ENCODE measurements around the gene ZFC3H1.
A peak's percentile ranks its signal among the peaks of the same experiment; 100 is the strongest.

Gene ZFC3H1

GRCh38 chr12:71664411-71665089 is 902 bp upstream of the ZFC3H1 start:
- Histone ChIP-seq H3K4me3 (IDR thresholded peaks at IDR 0.05; ENCODE audit: insufficient read depth, low read depth, low read length) (peak overlapping the region; percentile 49), H3K4me2 (peak overlapping the region; percentile 97), H3K27me3 (ENCODE audit: insufficient read depth, low read depth) (no peaks in the 10 kb centered on the region), H3K4me1 (ENCODE audit: low read depth, poor library complexity, severe bottlenecking) (peaks cover 29% of the 10 kb centered on the region), H3K36me3 (ENCODE audit: insufficient read depth) (peaks cover 2% of the 10 kb centered on the region; the same call in 1 of the 2 replicates), H3K9ac (peak overlapping the region; percentile 85), H4K20me1 (ENCODE audit: insufficient read depth) (peaks cover 12% of the 10 kb centered on the region; the same call in 1 of the 2 replicates), H3K79me2 (ENCODE audit: insufficient read depth, low read depth) (peaks cover 63% of the 10 kb centered on the region), H2AFZ (ENCODE audit: low read depth) (peak overlapping the region; percentile 77), H3K27ac (peak overlapping the region; percentile 87)
- TF ChIP-seq, protein P1, sequence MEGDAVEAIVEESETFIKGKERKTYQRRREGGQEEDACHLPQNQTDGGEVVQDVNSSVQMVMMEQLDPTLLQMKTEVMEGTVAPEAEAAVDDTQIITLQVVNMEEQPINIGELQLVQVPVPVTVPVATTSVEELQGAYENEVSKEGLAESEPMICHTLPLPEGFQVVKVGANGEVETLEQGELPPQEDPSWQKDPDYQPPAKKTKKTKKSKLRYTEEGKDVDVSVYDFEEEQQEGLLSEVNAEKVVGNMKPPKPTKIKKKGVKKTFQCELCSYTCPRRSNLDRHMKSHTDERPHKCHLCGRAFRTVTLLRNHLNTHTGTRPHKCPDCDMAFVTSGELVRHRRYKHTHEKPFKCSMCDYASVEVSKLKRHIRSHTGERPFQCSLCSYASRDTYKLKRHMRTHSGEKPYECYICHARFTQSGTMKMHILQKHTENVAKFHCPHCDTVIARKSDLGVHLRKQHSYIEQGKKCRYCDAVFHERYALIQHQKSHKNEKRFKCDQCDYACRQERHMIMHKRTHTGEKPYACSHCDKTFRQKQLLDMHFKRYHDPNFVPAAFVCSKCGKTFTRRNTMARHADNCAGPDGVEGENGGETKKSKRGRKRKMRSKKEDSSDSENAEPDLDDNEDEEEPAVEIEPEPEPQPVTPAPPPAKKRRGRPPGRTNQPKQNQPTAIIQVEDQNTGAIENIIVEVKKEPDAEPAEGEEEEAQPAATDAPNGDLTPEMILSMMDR (conservative IDR thresholded peaks at IDR 0.05; ENCODE audit: low read depth, low read length) = no peak

- Histone ChIP-seq H3K4me3 (IDR thresholded peaks at IDR 0.05; ENCODE audit: insufficient read depth, low read depth, low read length) (no peak overlapping the region), H3K27me3 (ENCODE audit: insufficient read depth, low read depth) (no peaks in the 10 kb centered on the region), H3K4me2 (peak overlapping the region; percentile 94), H4K20me1 (ENCODE audit: insufficient read depth) (peaks cover 12% of the 10 kb centered on the region; the same call in 1 of the 2 replicates), H3K79me2 (ENCODE audit: insufficient read depth, low read depth) (peaks cover 65% of the 10 kb centered on the region), H3K27ac (peak overlapping the region; percentile 87), H2AFZ (ENCODE audit: low read depth) (peak overlapping the region; percentile 77), H3K4me1 (ENCODE audit: low read depth, poor library complexity, severe bottlenecking) (peaks cover 29% of the 10 kb centered on the region), H3K9ac (peak overlapping the region; percentile 85), H3K36me3 (ENCODE audit: insufficient read depth) (peaks cover 15% of the 10 kb centered on the region; the same call in 1 of the 2 replicates)
- TF ChIP-seq, protein P1 (conservative IDR thresholded peaks at IDR 0.05; ENCODE audit: low read depth, low read length) = no peak
Measured at GRCh38 chr12:71662849-71663560, 643 bp downstream of the ZFC3H1 start.

DNA sequence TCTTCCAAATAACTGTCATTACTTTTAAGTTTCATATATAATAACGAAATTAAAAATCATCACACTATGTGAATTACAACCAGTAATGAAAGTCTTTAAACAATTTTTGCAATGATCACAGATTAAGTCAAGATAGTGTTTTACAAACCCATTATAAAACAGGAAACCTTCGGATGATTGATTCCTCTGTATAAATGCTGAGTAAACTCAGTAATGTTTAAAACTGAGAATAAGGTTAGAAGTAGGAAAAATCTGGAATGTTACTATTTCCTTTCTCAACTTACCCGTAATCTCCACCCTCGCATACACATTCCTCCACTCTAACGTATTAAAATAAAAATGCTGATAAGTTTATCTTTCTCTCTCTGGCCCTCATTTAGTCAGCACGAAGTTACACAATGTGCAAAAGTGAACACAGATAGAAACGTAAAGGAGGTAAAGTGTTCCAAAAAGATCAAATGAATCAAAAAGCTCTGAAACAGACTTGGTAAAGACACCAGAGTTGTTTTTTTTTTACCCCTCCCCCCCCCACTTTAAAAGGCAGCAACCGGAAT is 1.6 kb downstream of the ZFC3H1 start:
- Histone ChIP-seq H2AFZ (ENCODE audit: low read depth) (no peak overlapping the region), H3K36me3 (ENCODE audit: insufficient read depth) (peaks cover 19% of the 10 kb centered on the region; the same call in 1 of the 2 replicates), H3K27ac (peak overlapping the region; percentile 87; the same call in 1 of the 2 replicates), H3K9ac (peak overlapping the region; percentile 85; the same call in 1 of the 2 replicates), H3K4me3 (IDR thresholded peaks at IDR 0.05; ENCODE audit: insufficient read depth, low read depth, low read length) (no peak overlapping the region), H3K4me2 (peak overlapping the region; percentile 94), H3K4me1 (ENCODE audit: low read depth, poor library complexity, severe bottlenecking) (peaks cover 29% of the 10 kb centered on the region), H3K27me3 (ENCODE audit: insufficient read depth, low read depth) (no peaks in the 10 kb centered on the region), H4K20me1 (ENCODE audit: insufficient read depth) (peaks cover 12% of the 10 kb centered on the region; the same call in 1 of the 2 replicates), H3K79me2 (ENCODE audit: insufficient read depth, low read depth) (peaks cover 64% of the 10 kb centered on the region)
- TF ChIP-seq, protein P1 (conservative IDR thresholded peaks at IDR 0.05; ENCODE audit: low read depth, low read length) = no peak

DNA sequence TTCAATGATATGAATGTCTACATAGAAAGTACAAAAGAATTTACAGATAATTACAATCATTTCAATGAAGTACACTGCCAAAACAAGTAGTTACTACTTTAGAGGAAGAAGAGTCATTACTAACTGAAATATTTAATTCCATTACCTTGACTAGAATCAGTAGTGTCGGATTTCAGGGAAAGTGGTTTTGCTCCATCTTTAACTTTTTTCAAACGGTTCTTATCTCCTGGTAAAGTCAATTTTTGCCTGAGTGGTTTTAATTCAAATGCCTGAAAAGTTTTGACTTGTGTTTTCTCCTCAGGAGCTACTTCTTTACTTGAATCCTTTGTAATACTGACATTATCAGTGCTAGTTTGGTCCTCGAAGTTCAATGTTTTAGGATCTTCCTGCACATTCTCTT is 6.9 kb downstream of the ZFC3H1 start:
- Histone ChIP-seq H3K4me3 (IDR thresholded peaks at IDR 0.05; ENCODE audit: insufficient read depth, low read depth, low read length) (no peak overlapping the region), H3K27me3 (ENCODE audit: insufficient read depth, low read depth) (no peaks in the 10 kb centered on the region), H3K27ac (no peak overlapping the region), H2AFZ (ENCODE audit: low read depth) (no peak overlapping the region), H3K79me2 (ENCODE audit: insufficient read depth, low read depth) (peaks cover 64% of the 10 kb centered on the region), H3K9ac (no peak overlapping the region), H3K4me1 (ENCODE audit: low read depth, poor library complexity, severe bottlenecking) (peaks cover 13% of the 10 kb centered on the region), H3K4me2 (no peak overlapping the region), H3K36me3 (ENCODE audit: insufficient read depth) (peaks cover 38% of the 10 kb centered on the region; the same call in 1 of the 2 replicates), H4K20me1 (ENCODE audit: insufficient read depth) (peaks cover 2% of the 10 kb centered on the region; the same call in 1 of the 2 replicates)
- TF ChIP-seq, protein P1 (conservative IDR thresholded peaks at IDR 0.05; ENCODE audit: low read depth, low read length) = no peak

Data from KMS-11 (cell line).